HepG2 (cell line): ENCODE results near the gene SELENOM. TPM values are rescaled to one million over a fixed set of nuclear protein-coding genes. Genes with fewer than 3 reads are reported as not detected.

Experiments used
- ATF2 ChIP-seq: sonication (generic); formaldehyde crosslinking; IDR thresholded peaks from 2 replicates; pipeline ENCODE4 v1.4.0; 2020; ENCODE audit warnings: missing genetic modification reagents
- CENPT ChIP-seq: sonication (generic); formaldehyde crosslinking; IDR thresholded peaks from 2 replicates; pipeline ENCODE4 v1.8.0; 2022; ENCODE audit warnings: low read depth, mild to moderate bottlenecking, moderate library complexity, missing genetic modification reagents
- DNMT1 ChIP-seq: sonication (generic); formaldehyde crosslinking; IDR thresholded peaks from 2 replicates; pipeline ENCODE4 v1.5.1; 2020; ENCODE audit warnings: mild to moderate bottlenecking, missing genetic modification reagents
- DNMT3B ChIP-seq: conservative IDR thresholded peaks from 2 replicates; pipeline ENCODE4 v1.6.1; 2016; ENCODE audit warnings: missing biosample characterization, control low read depth
- E2F5 ChIP-seq: sonication (generic); formaldehyde crosslinking; conservative IDR thresholded peaks from 2 replicates; pipeline ENCODE4 v1.4.0; 2020; ENCODE audit warnings: missing genetic modification reagents
- EHMT2 ChIP-seq: fragments of 200-600 bp; sonication (generic); IDR thresholded peaks from 2 replicates; pipeline ENCODE4 v1.7.0; 2017; ENCODE audit warnings: antibody characterized with exemption, low read depth, low read length, borderline replicate concordance
- FOXP1 ChIP-seq, 2 experiments: fragments of 450-650 bp in 1 of 2; IDR thresholded peaks; 2 replicates each; pipeline ENCODE4 v1.6.1; 2017 to 2018; ENCODE audit warnings: antibody characterized with exemption in 1 of 2
- KMT2A ChIP-seq: sonication (generic); formaldehyde crosslinking; IDR thresholded peaks from 2 replicates; pipeline ENCODE4 v1.4.0; 2020; ENCODE audit warnings: missing genetic modification reagents
- MNT ChIP-seq: fragments of 450-650 bp; IDR thresholded peaks from 2 replicates; pipeline ENCODE4 v1.6.1; 2016
- NPAS2 ChIP-seq: sonication (generic); formaldehyde crosslinking; IDR thresholded peaks from 2 replicates; pipeline ENCODE4 v1.8.0; 2022; ENCODE audit warnings: mild to moderate bottlenecking, missing genetic modification reagents, borderline replicate concordance
- PAX8 ChIP-seq: sonication (generic); formaldehyde crosslinking; IDR thresholded peaks from 2 replicates; pipeline ENCODE4 v1.8.0; 2022; ENCODE audit warnings: mild to moderate bottlenecking, missing genetic modification reagents, borderline replicate concordance
- PITX1 ChIP-seq: sonication (generic); formaldehyde crosslinking; IDR thresholded peaks from 2 replicates; pipeline ENCODE4 v1.5.1; 2020; ENCODE audit warnings: mild to moderate bottlenecking, missing genetic modification reagents
- TMF1 ChIP-seq: sonication (generic); formaldehyde crosslinking; IDR thresholded peaks from 2 replicates; pipeline ENCODE4 v1.8.1; 2022; ENCODE audit warnings: low read depth, missing genetic modification reagents
- TOPORS ChIP-seq: sonication (generic); formaldehyde crosslinking; IDR thresholded peaks from 2 replicates; pipeline ENCODE4 v1.8.0; 2023; ENCODE audit warnings: mild to moderate bottlenecking, missing genetic modification reagents
- ZBTB2 ChIP-seq: sonication (generic); formaldehyde crosslinking; IDR thresholded peaks from 2 replicates; pipeline ENCODE4 v1.8.0; 2022; ENCODE audit warnings: low read depth, missing genetic modification reagents
- ZNF7 ChIP-seq: IDR thresholded peaks from 2 replicates; pipeline ENCODE4 v1.6.1; 2016; ENCODE audit warnings: missing biosample characterization, missing genetic modification reagents
- ZNF710 ChIP-seq: sonication (generic); formaldehyde crosslinking; IDR thresholded peaks from 2 replicates; pipeline ENCODE4 v1.5.0; 2020; ENCODE audit warnings: mild to moderate bottlenecking, missing genetic modification reagents, borderline replicate concordance
- ZNF768 ChIP-seq: sonication (generic); formaldehyde crosslinking; IDR thresholded peaks from 2 replicates; pipeline ENCODE4 v1.4.0; 2020; ENCODE audit warnings: missing genetic modification reagents
- ZNF800 ChIP-seq: sonication (generic); formaldehyde crosslinking; IDR thresholded peaks from 2 replicates; pipeline ENCODE4 v1.4.0; 2020; ENCODE audit warnings: missing genetic modification reagents
- ZSCAN9 ChIP-seq: IDR thresholded peaks from 2 replicates; pipeline ENCODE4 v1.6.1; 2016; ENCODE audit warnings: borderline replicate concordance
- polyA plus RNA-seq, 8 experiments: library from polyadenylated mRNA; depleted of rRNA in 3 of 8; stranded (reverse) in 7 of 8; unstranded in 1 of 8; fragments of >200 nt; fragmentation: Illumina TruSeq in 4 of 8; extraction: Trizol in 4 of 8; gene quantifications; 2 replicates each; pipeline versions ENCODE4 v1.2.1 to v1.2.3, GENCODE V29; 2011 to 2016; ENCODE audit warnings: low read depth in 4 of 8, missing spikeins in 1 of 8, mixed read lengths in 1 of 8; ENCODE audit not compliant: insufficient read depth in 1 of 8
- total RNA-seq, 5 experiments: library from RNA; depleted of rRNA; stranded (reverse); fragments of >200 nt; fragmentation: Illumina TruSeq; extraction: Trizol; gene quantifications; 2 replicates each; pipeline ENCODE4 v1.2.3, GENCODE V29; 2016; ENCODE audit warnings: low read depth in 1 of 5

Gene SELENOM
- total and polyA plus RNA-seq, 2 of the 13 experiments (the other 11 are each of a cell fraction or from before 2014, with no cell fraction given), result 4.1 to 4.3 TPM

- TF ChIP-seq DNMT1 (no peak), ZBTB2 (CRISPR knock-in tag) (no peak), CENPT (CRISPR knock-in tag) (no peak), PAX8 (CRISPR knock-in tag) (no peak), MNT (peak; percentile 31; the same call in 1 of the 2 replicates), E2F5 (CRISPR knock-in tag) (no peak), ZNF768 (CRISPR knock-in tag) (peak; percentile 58; the same call in 1 of the 2 replicates), ZNF800 (CRISPR knock-in tag) (0 out of 2 replicates have a peak, but pooled peaks have one; percentile 49), ZNF7 (CRISPR knock-in tag) (no peak), EHMT2 (peak; percentile 80; the same call in 1 of the 2 replicates), ZNF710 (CRISPR knock-in tag) (peak; percentile 78; the same call in 1 of the 2 replicates), ZSCAN9 (CRISPR knock-in tag) (peak; percentile 94), DNMT3B (CRISPR knock-in tag) (peak; percentile 86; the same call in 1 of the 2 replicates), FOXP1 (IDR thresholded peaks at IDR 0.05) (peak; percentile 94), FOXP1 (CRISPR knock-in tag; IDR thresholded peaks at IDR 0.05) (peak; percentile 97), KMT2A (peak; percentile 50; the same call in 1 of the 2 replicates), TMF1 (CRISPR knock-in tag) (no peak), ATF2 (CRISPR knock-in tag) (peak; percentile 100), NPAS2 (no peak), PITX1 (CRISPR knock-in tag) (peak; percentile 69; the same call in 1 of the 2 replicates), TOPORS (no peak)
Measured at GRCh38 chr22:31055635-31056159, 51.7 kb downstream of the SELENOM start (continued).
